ENCODE results near the gene RHBDD2.

GRCh38 chr7:75924256-75924655, 45.4 kb downstream of the RHBDD2 start:
- TF ChIP-seq REST (IDR thresholded peaks at IDR 0.05) (no peak), CTCF (IDR thresholded peaks at IDR 0.05; ENCODE audit: low read depth, low read length, missing input control) (no peak), RXRA (IDR thresholded peaks at IDR 0.05) (no peak), JUND (IDR thresholded peaks at IDR 0.05) (no peak)

All from liver (tissue), 3 donors.